Measurements from ENCODE around the gene CACNA2D1.

DNA sequence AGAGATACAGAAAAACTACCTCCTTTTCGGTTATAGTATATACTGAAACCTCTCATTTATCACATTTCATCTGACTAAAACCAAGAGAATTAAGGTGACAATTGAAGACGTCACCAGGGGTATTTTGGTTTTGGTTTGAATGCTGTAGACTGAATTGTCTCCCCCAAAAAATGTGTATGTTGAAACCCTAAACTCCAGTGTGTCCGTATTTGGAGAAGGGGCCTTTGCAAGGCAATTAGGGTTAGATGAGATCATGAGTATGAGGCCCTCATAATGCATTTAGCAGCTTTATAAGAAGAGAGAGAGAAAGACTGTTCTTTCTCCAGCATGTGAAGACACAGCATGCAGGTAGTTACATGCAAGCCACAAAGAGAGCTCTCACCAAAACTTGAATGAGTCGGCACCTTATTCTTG, 59.5 kb downstream of the CACNA2D1 start:
- TF ChIP-seq, protein P1, sequence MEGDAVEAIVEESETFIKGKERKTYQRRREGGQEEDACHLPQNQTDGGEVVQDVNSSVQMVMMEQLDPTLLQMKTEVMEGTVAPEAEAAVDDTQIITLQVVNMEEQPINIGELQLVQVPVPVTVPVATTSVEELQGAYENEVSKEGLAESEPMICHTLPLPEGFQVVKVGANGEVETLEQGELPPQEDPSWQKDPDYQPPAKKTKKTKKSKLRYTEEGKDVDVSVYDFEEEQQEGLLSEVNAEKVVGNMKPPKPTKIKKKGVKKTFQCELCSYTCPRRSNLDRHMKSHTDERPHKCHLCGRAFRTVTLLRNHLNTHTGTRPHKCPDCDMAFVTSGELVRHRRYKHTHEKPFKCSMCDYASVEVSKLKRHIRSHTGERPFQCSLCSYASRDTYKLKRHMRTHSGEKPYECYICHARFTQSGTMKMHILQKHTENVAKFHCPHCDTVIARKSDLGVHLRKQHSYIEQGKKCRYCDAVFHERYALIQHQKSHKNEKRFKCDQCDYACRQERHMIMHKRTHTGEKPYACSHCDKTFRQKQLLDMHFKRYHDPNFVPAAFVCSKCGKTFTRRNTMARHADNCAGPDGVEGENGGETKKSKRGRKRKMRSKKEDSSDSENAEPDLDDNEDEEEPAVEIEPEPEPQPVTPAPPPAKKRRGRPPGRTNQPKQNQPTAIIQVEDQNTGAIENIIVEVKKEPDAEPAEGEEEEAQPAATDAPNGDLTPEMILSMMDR (IDR thresholded peaks at IDR 0.05; ENCODE audit: low read depth, low read length) = no peak
- no peak for TF ChIP-seq POLR2A (IDR thresholded peaks at IDR 0.05; ENCODE audit: extremely low read depth, insufficient read length)
- no peak for TF ChIP-seq MAX (IDR thresholded peaks at IDR 0.05; ENCODE audit: low read depth, low read length)
- TF ChIP-seq MYC (IDR thresholded peaks at IDR 0.05; ENCODE audit: low read depth, low read length) = no peak
